HepG2 (cell line): ENCODE results near the gene BTN1A1. TPM values are rescaled to one million over a fixed set of nuclear protein-coding genes. Genes with fewer than 3 reads are reported as not detected.
A peak's percentile ranks its signal among the peaks of the same experiment; 100 is the strongest.

Source experiments
- ATRX ChIP-seq: sonication (generic); formaldehyde crosslinking; IDR thresholded peaks from 2 replicates; pipeline ENCODE4 v1.4.0; 2020; ENCODE audit warnings: missing genetic modification reagents, borderline replicate concordance
- CCDC6 ChIP-seq: sonication (generic); formaldehyde crosslinking; IDR thresholded peaks from 2 replicates; pipeline ENCODE4 v1.8.1; 2022; ENCODE audit warnings: mild to moderate bottlenecking, missing genetic modification reagents, moderate library complexity
- ETS1 ChIP-seq: sonication (generic); formaldehyde crosslinking; IDR thresholded peaks from 2 replicates; pipeline ENCODE4 v1.4.0; 2020; ENCODE audit warnings: missing genetic modification reagents
- ETV5 ChIP-seq: IDR thresholded peaks from 2 replicates; pipeline ENCODE4 v1.6.1; 2018; ENCODE audit warnings: missing biosample characterization, missing genetic modification reagents, inconsistent platforms, borderline replicate concordance
- FOSL2 ChIP-seq: sonication (generic); formaldehyde crosslinking; IDR thresholded peaks from 2 replicates; pipeline ENCODE4 v1.4.0; 2020; ENCODE audit warnings: missing genetic modification reagents
- HOXA9 ChIP-seq: sonication (generic); formaldehyde crosslinking; IDR thresholded peaks from 2 replicates; pipeline ENCODE4 v1.8.1; 2022; ENCODE audit warnings: missing genetic modification reagents, mild to moderate bottlenecking, moderate library complexity, borderline replicate concordance
- JUND ChIP-seq: sonication (generic); formaldehyde crosslinking; IDR thresholded peaks from 2 replicates; pipeline ENCODE4 v1.8.0; 2022; ENCODE audit warnings: mild to moderate bottlenecking, missing genetic modification reagents
- LCORL ChIP-seq, 2 experiments: fragments of 450-650 bp in 1 of 2; sonication (generic) in 1 of 2; formaldehyde crosslinking in 1 of 2; IDR thresholded peaks; 2 replicates each; pipeline versions ENCODE4 v1.5.0 to v1.6.1; 2017 to 2020; ENCODE audit warnings: antibody characterized with exemption in 1 of 2, missing genetic modification reagents in 1 of 2
- MEIS2 ChIP-seq: sonication (generic); formaldehyde crosslinking; IDR thresholded peaks from 2 replicates; pipeline ENCODE4 v1.9.0; 2021; ENCODE audit warnings: mild to moderate bottlenecking, missing genetic modification reagents
- MXI1 ChIP-seq: IDR thresholded peaks from 3 replicates; pipeline ENCODE4 v1.6.1; 2012; ENCODE audit warnings: low read depth, low read length, inconsistent platforms, borderline replicate concordance
- MYNN ChIP-seq: sonication (generic); formaldehyde crosslinking; IDR thresholded peaks from 2 replicates; pipeline ENCODE4 v1.4.0; 2020; ENCODE audit warnings: mild to moderate bottlenecking, low read depth, missing genetic modification reagents
- NR2F1 ChIP-seq, 2 experiments: fragments of 450-650 bp in 1 of 2; formaldehyde crosslinking in 1 of 2; IDR thresholded peaks; 2 replicates each; pipeline versions ENCODE4 v1.5.0 to v1.6.1; 2016 to 2020; ENCODE audit warnings: mild to moderate bottlenecking in 1 of 2, missing compliant biosample characterization in 1 of 2, missing genetic modification reagents in 1 of 2, moderate library complexity in 1 of 2
- PHF5A ChIP-seq: IDR thresholded peaks from one replicate; pipeline ENCODE4 v1.6.1; 2018; ENCODE audit warnings: low read depth, missing genetic modification reagents; ENCODE audit not compliant: unreplicated experiment
- RBM22 ChIP-seq: fragments of 200-400 bp; formaldehyde crosslinking; optimal IDR thresholded peaks from 2 replicates; pipeline ENCODE3; 2017; ENCODE audit warnings: mild to moderate bottlenecking, low read length, moderate library complexity
- SIX1 ChIP-seq: sonication (generic); formaldehyde crosslinking; IDR thresholded peaks from 2 replicates; pipeline ENCODE4 v1.4.0; 2020; ENCODE audit warnings: missing genetic modification reagents, borderline replicate concordance
- SMAD3 ChIP-seq: sonication (generic); formaldehyde crosslinking; IDR thresholded peaks from 2 replicates; pipeline ENCODE4 v1.4.0; 2020; ENCODE audit warnings: missing genetic modification reagents
- SOX6 ChIP-seq, 2 experiments: fragments of 450-650 bp in 1 of 2; sonication (generic) in 1 of 2; formaldehyde crosslinking in 1 of 2; IDR thresholded peaks; 2 replicates each; pipeline versions ENCODE4 v1.4.0 to v1.6.1; 2017 to 2020; ENCODE audit warnings: antibody characterized with exemption in 1 of 2, mild to moderate bottlenecking in 1 of 2, missing genetic modification reagents in 1 of 2
- WIZ ChIP-seq: sonication (generic); formaldehyde crosslinking; IDR thresholded peaks from 2 replicates; pipeline ENCODE4 v1.5.1; 2020; ENCODE audit warnings: mild to moderate bottlenecking, missing genetic modification reagents
- ZBTB37 ChIP-seq: sonication (generic); formaldehyde crosslinking; IDR thresholded peaks from 2 replicates; pipeline ENCODE4 v1.4.0; 2020; ENCODE audit warnings: mild to moderate bottlenecking, missing genetic modification reagents
- ZNF430 ChIP-seq: sonication (generic); formaldehyde crosslinking; IDR thresholded peaks from 2 replicates; pipeline ENCODE4 v1.9.0; 2021; ENCODE audit warnings: mild to moderate bottlenecking, missing genetic modification reagents
- ZNF784 ChIP-seq: sonication (generic); formaldehyde crosslinking; IDR thresholded peaks from 2 replicates; pipeline ENCODE4 v1.5.1; 2020; ENCODE audit warnings: missing genetic modification reagents, mild to moderate bottlenecking, borderline replicate concordance
- polyA plus RNA-seq, 8 experiments: library from polyadenylated mRNA; depleted of rRNA in 3 of 8; stranded (reverse) in 7 of 8; unstranded in 1 of 8; fragments of >200 nt; fragmentation: Illumina TruSeq in 4 of 8; extraction: Trizol in 4 of 8; gene quantifications; 2 replicates each; pipeline versions ENCODE4 v1.2.1 to v1.2.3, GENCODE V29; 2011 to 2016; ENCODE audit warnings: low read depth in 4 of 8, missing spikeins in 1 of 8, mixed read lengths in 1 of 8; ENCODE audit not compliant: insufficient read depth in 1 of 8
- total RNA-seq, 5 experiments: library from RNA; depleted of rRNA; stranded (reverse); fragments of >200 nt; fragmentation: Illumina TruSeq; extraction: Trizol; gene quantifications; 2 replicates each; pipeline ENCODE4 v1.2.3, GENCODE V29; 2016; ENCODE audit warnings: low read depth in 1 of 5
- TF ChIP-seq, protein P1 (sequence below): sonication (generic); formaldehyde crosslinking; IDR thresholded peaks from 2 replicates; pipeline ENCODE4 v1.5.1; 2020; ENCODE audit warnings: mild to moderate bottlenecking, missing genetic modification reagents

Gene BTN1A1
- total and polyA plus RNA-seq, 2 of the 13 experiments (the other 11 are each of a cell fraction or from before 2014, with no cell fraction given): 0.04 TPM; not detected in 1

- peak; percentile 20; the same call in 1 of the 3 replicates for TF ChIP-seq MXI1
- peak; percentile 57; the same call in 1 of the 2 replicates for TF ChIP-seq ZBTB37 (CRISPR knock-in tag)
- TF ChIP-seq ETS1 (CRISPR knock-in tag): 0 out of 2 replicates have a peak, but pooled peaks have one; percentile 77
- TF ChIP-seq, protein P1, sequence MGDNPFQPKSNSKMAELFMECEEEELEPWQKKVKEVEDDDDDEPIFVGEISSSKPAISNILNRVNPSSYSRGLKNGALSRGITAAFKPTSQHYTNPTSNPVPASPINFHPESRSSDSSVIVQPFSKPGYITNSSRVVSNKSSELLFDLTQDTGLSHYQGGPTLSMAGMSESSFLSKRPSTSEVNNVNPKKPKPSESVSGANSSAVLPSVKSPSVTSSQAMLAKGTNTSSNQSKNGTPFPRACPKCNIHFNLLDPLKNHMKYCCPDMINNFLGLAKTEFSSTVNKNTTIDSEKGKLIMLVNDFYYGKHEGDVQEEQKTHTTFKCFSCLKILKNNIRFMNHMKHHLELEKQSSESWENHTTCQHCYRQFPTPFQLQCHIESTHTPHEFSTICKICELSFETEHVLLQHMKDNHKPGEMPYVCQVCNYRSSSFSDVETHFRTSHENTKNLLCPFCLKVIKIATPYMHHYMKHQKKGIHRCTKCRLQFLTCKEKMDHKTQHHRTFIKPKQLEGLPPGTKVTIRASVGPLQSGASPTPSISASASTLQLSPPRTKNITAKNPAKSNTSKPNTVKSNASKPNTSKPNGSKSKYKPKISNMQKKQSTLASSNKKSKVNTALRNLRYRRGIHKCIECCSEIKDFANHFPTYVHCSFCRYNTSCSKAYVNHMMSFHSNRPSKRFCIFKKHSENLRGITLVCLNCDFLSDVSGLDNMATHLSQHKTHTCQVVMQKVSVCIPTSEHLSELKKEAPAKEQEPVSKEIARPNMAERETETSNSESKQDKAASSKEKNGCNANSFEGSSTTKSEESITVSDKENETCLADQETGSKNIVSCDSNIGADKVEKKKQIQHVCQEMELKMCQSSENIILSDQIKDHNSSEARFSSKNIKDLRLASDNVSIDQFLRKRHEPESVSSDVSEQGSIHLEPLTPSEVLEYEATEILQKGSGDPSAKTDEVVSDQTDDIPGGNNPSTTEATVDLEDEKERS (CRISPR knock-in tag): peak; percentile 74; the same call in 1 of the 2 replicates
- TF ChIP-seq ZNF784 (CRISPR knock-in tag): peak; percentile 53; the same call in 1 of the 2 replicates
- peak; percentile 78 for TF ChIP-seq SMAD3 (CRISPR knock-in tag)
- TF ChIP-seq PHF5A (CRISPR knock-in tag): peak; percentile 72
- TF ChIP-seq JUND: no peak
- TF ChIP-seq CCDC6 (CRISPR knock-in tag): peak; percentile 91
- no peak for TF ChIP-seq HOXA9 (CRISPR knock-in tag)
- peak; percentile 59; the same call in 1 of the 2 replicates for TF ChIP-seq MEIS2
- TF ChIP-seq SOX6 (IDR thresholded peaks at IDR 0.05): no peak
- peak; percentile 78 for TF ChIP-seq SOX6 (CRISPR knock-in tag; IDR thresholded peaks at IDR 0.05)
- TF ChIP-seq RBM22: peak; percentile 97
- TF ChIP-seq NR2F1 (CRISPR knock-in tag; IDR thresholded peaks at IDR 0.05): peak in 1 of 2 experiments; percentile 29; a peak in 1 of 4 replicates
- TF ChIP-seq MYNN: no peak
- TF ChIP-seq LCORL (IDR thresholded peaks at IDR 0.05): peak; percentile 91
- TF ChIP-seq LCORL (CRISPR knock-in tag; IDR thresholded peaks at IDR 0.05): peak; percentile 96
- no peak for TF ChIP-seq WIZ
- peak; percentile 50 for TF ChIP-seq FOSL2
- no peak for TF ChIP-seq SIX1 (CRISPR knock-in tag)
- TF ChIP-seq ZNF430 (CRISPR knock-in tag): 0 out of 2 replicates have a peak, but pooled peaks have one; percentile 34
- peak; percentile 46; the same call in 1 of the 2 replicates for TF ChIP-seq ETV5 (CRISPR knock-in tag)
- TF ChIP-seq ATRX (CRISPR knock-in tag): no peak
Measured at GRCh38 chr6:26556263-26557070, 56.4 kb downstream of the BTN1A1 start (continued).
